ENCODE data around the gene NOL7. TPM values are rescaled to one million over a fixed set of nuclear protein-coding genes. Genes with fewer than 3 reads are reported as not detected.
A peak's percentile ranks its signal among the peaks of the same experiment; 100 is the strongest.

The NOL7 gene
- total and polyA plus RNA-seq, 9 of the 15 experiments (the other 6 are each of a cell fraction or from before 2014, with no cell fraction given): 19.4 to 235 (median 157) TPM

GRCh38 chr6:13574571-13575376, 40.4 kb upstream of the NOL7 start, which contains the start of gene SIRT5 (continued):
- TF ChIP-seq ZNF609 (CRISPR knock-in tag; IDR thresholded peaks at IDR 0.05; ENCODE audit: borderline replicate concordance) (no peak), ZEB2 (IDR thresholded peaks at IDR 0.05) (peak; percentile 72), PCBP2 (IDR thresholded peaks at IDR 0.05; ENCODE audit: low read depth, low read length, poor library complexity, severe bottlenecking) (no peak), PHB (CRISPR knock-in tag; IDR thresholded peaks at IDR 0.05) (peak; percentile 83; the same call in 1 of the 2 replicates), KLF1 (tag; IDR thresholded peaks at IDR 0.05) (no peak; the same call in 1 of the 2 replicates), RHOXF2B (CRISPR knock-in tag; conservative IDR thresholded peaks at IDR 0.05) (no peak; the same call in 1 of the 2 replicates), SMAD4 (CRISPR knock-in tag; conservative IDR thresholded peaks at IDR 0.05) (0 out of 2 replicates have a peak, but pooled peaks have one; percentile 50), AFF4 (CRISPR knock-in tag; IDR thresholded peaks at IDR 0.05) (peak; percentile 86), ATF1 (CRISPR knock-in tag; IDR thresholded peaks at IDR 0.05) (no peak), ATF1 (tag; IDR thresholded peaks at IDR 0.05) (peak; percentile 74), EZH2 (IDR thresholded peaks at IDR 0.05; ENCODE audit: borderline replicate concordance, low read depth, low read length) (no peak), ZBTB7A (IDR thresholded peaks at IDR 0.05; ENCODE audit: borderline replicate concordance, control insufficient read depth, low read depth, low read length) (peak; percentile 28), ZMIZ1 (IDR thresholded peaks at IDR 0.05; ENCODE audit: low read depth in 2 of 2, low read length in 2 of 2) (peak in 1 of 2 experiments; percentile 23; a peak in 1 of 4 replicates)
